Upper lobe of right lung (tissue), 1 donor: ENCODE data around the gene PPY. TPM values are rescaled to one million over a fixed set of nuclear protein-coding genes. Genes with fewer than 3 reads are reported as not detected.
A peak's percentile ranks its signal among the peaks of the same experiment; 100 is the strongest.

Experiments used
- ATAC-seq: fragments of 200-7000 bp; cut with Tn5 transposase; one replicate; pipeline ENCODE4 v1.9.1; 2020; ENCODE audit warnings: mild to moderate bottlenecking, moderate library complexity
- DNase-seq: peaks from one replicate; pipeline ENCODE4 v3.0.0-alpha.2; 2020
- H3K27ac ChIP-seq: fragments of 200-600 bp; one replicate; pipeline ENCODE4 v1.8.0; 2022
- H3K27me3 ChIP-seq: fragments of 200-600 bp; one replicate; pipeline ENCODE4 v1.8.0; 2022; ENCODE audit warnings: mild to moderate bottlenecking
- H3K36me3 ChIP-seq: fragments of 200-600 bp; one replicate; pipeline ENCODE4 v1.8.0; 2022
- H3K4me1 ChIP-seq: fragments of 200-600 bp; one replicate; pipeline ENCODE4 v1.8.0; 2022
- H3K4me3 ChIP-seq: fragments of 200-600 bp; one replicate; pipeline ENCODE4 v1.8.0; 2022; ENCODE audit warnings: mild to moderate bottlenecking
- H3K9me3 ChIP-seq: fragments of 200-600 bp; one replicate; pipeline ENCODE4 v1.8.0; 2022
- CTCF ChIP-seq: fragments of 200-600 bp; IDR thresholded peaks from one replicate; pipeline ENCODE4 v1.8.0; 2022; ENCODE audit warnings: antibody characterized with exemption
- intact Hi-C: fragments of 100-400 bp; cut with DNase I; formaldehyde crosslinking; loops from one replicate; pipeline ENCODE4 v1.11.0; 2022
- total RNA-seq: library from RNA; stranded (reverse); fragmentation: NEBNext Ultra II Directional; extraction: Animal tissue kit (Norgen Biotek cat#: 25700); gene quantifications from one replicate; pipeline ENCODE4 v1.2.1, GENCODE V29; 2021
- donor health status: DM: no; HTN: yes; CAD: no; lungs with severe emphysema.

The PPY gene
- total RNA-seq, 1 donor from 2014 or later = not detected

GRCh38 chr17:43905985-43906852 is 36.1 kb downstream of the PPY start:
- no peaks in the 10 kb centered on the region for H3K36me3 ChIP-seq
- intact Hi-C loops = no loop called here
- H3K27ac ChIP-seq = no peak overlapping the region
- TF ChIP-seq CTCF = no peak
- DNase-seq (peak; percentile 77), ATAC-seq (peak; percentile 20)
- peaks cover 53% of the 10 kb centered on the region for H3K27me3 ChIP-seq
- H3K4me3 ChIP-seq = peak overlapping the region; percentile 54
- peaks cover 27% of the 10 kb centered on the region for H3K4me1 ChIP-seq
- H3K9me3 ChIP-seq = no peaks in the 10 kb centered on the region

GRCh38 chr17:43905400-43905984 is 36.8 kb downstream of the PPY start:
- no peak for DNase-seq
- Histone ChIP-seq H3K4me3 (no peak overlapping the region), H3K4me1 (peaks cover 32% of the 10 kb centered on the region), H3K27ac (no peak overlapping the region), H3K36me3 (no peaks in the 10 kb centered on the region), H3K9me3 (no peaks in the 10 kb centered on the region), H3K27me3 (peaks cover 58% of the 10 kb centered on the region)
- no peak for TF ChIP-seq CTCF
- no peak for ATAC-seq
- intact Hi-C loops = no loop called here

DNA sequence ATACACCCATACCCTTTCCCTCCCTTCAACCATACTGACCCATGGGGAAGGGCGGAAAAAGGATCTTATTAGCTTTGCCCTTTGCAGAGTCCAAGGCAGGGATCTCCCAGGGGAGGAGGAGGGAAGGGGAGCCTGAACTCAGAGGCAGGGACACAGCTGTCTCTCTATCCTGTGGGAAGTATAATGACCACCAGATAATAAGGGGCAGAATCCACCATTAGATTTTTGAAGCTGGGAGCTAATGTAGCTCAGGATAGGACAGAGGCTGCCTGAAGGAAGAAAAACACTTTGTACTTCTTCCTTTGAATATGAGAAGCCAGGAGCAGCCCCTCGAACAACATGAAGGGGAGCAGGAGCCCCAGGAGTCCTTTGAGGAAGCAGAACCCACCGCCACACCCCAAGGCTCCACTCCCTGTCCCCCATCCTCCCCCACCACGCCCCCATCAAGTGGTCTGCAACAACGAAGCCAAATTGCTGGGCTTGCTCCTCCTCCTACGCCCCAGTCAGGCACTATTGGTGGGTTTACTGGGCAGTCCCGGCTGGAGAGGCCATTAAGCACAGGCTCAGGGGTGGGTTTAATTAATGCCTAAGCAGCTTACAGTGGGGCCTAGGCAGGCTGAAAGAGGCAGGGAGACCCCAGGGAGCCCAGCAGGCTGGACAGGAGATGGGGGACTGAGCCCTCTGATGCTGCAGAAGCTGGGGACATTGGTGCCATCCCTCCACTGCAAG is 40.3 kb downstream of the PPY start:
- no peak for DNase-seq
- ATAC-seq = no peak
- peaks cover 25% of the 10 kb centered on the region for H3K4me1 ChIP-seq
- no peaks in the 10 kb centered on the region for H3K36me3 ChIP-seq
- peaks cover 39% of the 10 kb centered on the region for H3K27me3 ChIP-seq
- TF ChIP-seq CTCF = no peak
- H3K9me3 ChIP-seq = no peaks in the 10 kb centered on the region
- H3K4me3 ChIP-seq = no peak overlapping the region
- no peak overlapping the region for H3K27ac ChIP-seq
- intact Hi-C loops = no loop called here

GRCh38 chr17:43900858-43901754 is 41.2 kb downstream of the PPY start:
- no peak for ATAC-seq
- no peak for TF ChIP-seq CTCF
- intact Hi-C loops = no loop called here

More at GRCh38 chr17:43900858-43901754, 41.2 kb downstream of the PPY start:
- Histone ChIP-seq H3K36me3 (no peaks in the 10 kb centered on the region), H3K4me1 (peaks cover 15% of the 10 kb centered on the region), H3K9me3 (no peaks in the 10 kb centered on the region), H3K4me3 (peak overlapping the region; percentile 45), H3K27me3 (peaks cover 30% of the 10 kb centered on the region), H3K27ac (no peak overlapping the region)
- DNase-seq = no peak
